Upper lobe of left lung (tissue), 6 donors: ENCODE measurements around the gene RGL3. TPM values are rescaled to one million over a fixed set of nuclear protein-coding genes. Genes with fewer than 3 reads are reported as not detected.
A peak's percentile ranks its signal among the peaks of the same experiment; 100 is the strongest.

Experiments
- ATAC-seq, 2 donors: fragments of 200-7000 bp; cut with Tn5 transposase; one replicate each; pipeline ENCODE4 v1.9.1; 2022; ENCODE audit warnings: mild to moderate bottlenecking in 2 of 2, moderate library complexity in 2 of 2; ENCODE audit not compliant: low FRiP score in 2 of 2
- DNase-seq, 2 donors: peaks; one replicate each; pipeline ENCODE4 v3.0.0-alpha.2; 2019 to 2020
- H3K27ac ChIP-seq, 4 donors: fragments of 200-600 bp; sonication (generic); one replicate each; pipeline ENCODE4 v1.5.1; 2016 to 2019
- H3K27me3 ChIP-seq, 4 donors: fragments of 200-600 bp; sonication (generic); one replicate each; pipeline ENCODE4 v1.5.1; 2017 to 2019
- H3K36me3 ChIP-seq, 4 donors: fragments of 200-600 bp; sonication (generic); one replicate each; pipeline ENCODE4 v1.5.1; 2016 to 2019
- H3K4me1 ChIP-seq, 4 donors: fragments of 200-600 bp; sonication (generic); one replicate each; pipeline ENCODE4 v1.5.1; 2018 to 2019
- H3K4me3 ChIP-seq, 4 donors: fragments of 200-600 bp; sonication (generic); one replicate each; pipeline ENCODE4 v1.5.1; 2017 to 2019; ENCODE audit warnings: mild to moderate bottlenecking in 2 of 4, moderate library complexity in 1 of 4
- H3K9me3 ChIP-seq, 4 donors: fragments of 200-600 bp; sonication (generic); one replicate each; pipeline ENCODE4 v1.5.1; 2018 to 2019
- EP300 ChIP-seq, 4 donors: sonication (generic); formaldehyde crosslinking; IDR thresholded peaks; one replicate each; pipeline ENCODE4 v1.5.1; 2017; ENCODE audit warnings: antibody characterized with exemption in 4 of 4, control low read depth in 2 of 4
- POLR2A ChIP-seq, 4 donors: fragments of 450-650 bp; IDR thresholded peaks; one replicate each; pipeline ENCODE4 v1.5.1; 2016 to 2017; ENCODE audit warnings: antibody characterized with exemption in 4 of 4, mild to moderate bottlenecking in 2 of 4
- POLR2AphosphoS5 ChIP-seq, 2 donors: sonication (generic); formaldehyde crosslinking; IDR thresholded peaks; one replicate each; pipeline ENCODE4 v1.5.1; 2017; ENCODE audit warnings: antibody characterized with exemption in 2 of 2
- WGBS, 2 donors: methylation state at CpG; one replicate each; pipeline ENCODE4 v1.1.5; 2017 to 2018; 5-methylcytosine and 5-hydroxymethylcytosine counted together
- total RNA-seq, 6 donors: library from RNA; depleted of rRNA in 4 of 6; stranded (reverse); fragments of >200 nt in 4 of 6; gene quantifications; one replicate each; pipeline versions ENCODE4 v1.1.0 to v1.2.1, GENCODE V29; 2016 to 2021
- TF ChIP-seq, protein P1 (sequence below), 6 experiments: fragments of 450-650 bp in 4 of 6; fragments of 200-600 bp in 2 of 6; sonication (generic) in 2 of 6; IDR thresholded peaks; one replicate each; pipeline ENCODE4 v1.5.1; 2016 to 2019; ENCODE audit warnings: antibody characterized with exemption in 6 of 6
- donor health status: DM: no; HTN: no; CAD: no; lungs with moderate emphysema.
- donor health status: DM: no; HTN: yes; CAD: no; lungs with severe emphysema.

Gene RGL3
- total RNA-seq, 6 donors from 2014 or later, result 18.5 to 242 (median 44.6) TPM

DNA sequence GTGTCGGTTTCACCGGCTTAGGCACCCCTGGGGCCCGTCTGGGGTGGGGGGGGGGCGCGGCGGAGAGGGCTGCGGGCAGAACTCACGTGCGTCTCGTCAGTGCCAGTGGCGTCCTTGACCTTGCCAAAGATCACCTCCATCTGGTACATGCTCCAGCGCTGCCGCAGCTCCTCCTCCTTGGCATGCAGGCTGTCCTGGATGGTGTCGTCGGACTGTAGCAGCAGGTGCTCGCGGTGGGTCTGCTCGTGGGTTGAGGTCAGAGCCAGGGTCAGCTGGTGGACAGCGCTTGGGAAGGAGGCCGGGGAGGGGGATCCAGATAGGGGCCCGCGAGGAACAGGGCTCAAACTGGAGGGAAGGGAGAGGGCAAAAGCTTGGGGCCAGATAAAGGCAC is 4.7 kb upstream of the RGL3 start:
- peaks cover 29 to 51% (median 42%) of the 10 kb centered on the region in 4 donors for H3K4me1 ChIP-seq
- H3K27ac ChIP-seq, result no peak overlapping the region
- no peaks in the 10 kb centered on the region for H3K9me3 ChIP-seq
- peaks cover 0 to 11% (median 2%) of the 10 kb centered on the region in 4 donors for H3K27me3 ChIP-seq
- no peak for ATAC-seq
- WGBS, 2 donors, result 11 to 15% methylated on average over 14 to 20 of the region's 22 CpGs
- TF ChIP-seq EP300 (IDR thresholded peaks at IDR 0.05) (no peak), POLR2A (IDR thresholded peaks at IDR 0.05) (no peak), POLR2AphosphoS5 (IDR thresholded peaks at IDR 0.05) (no peak)
- TF ChIP-seq, protein P1, sequence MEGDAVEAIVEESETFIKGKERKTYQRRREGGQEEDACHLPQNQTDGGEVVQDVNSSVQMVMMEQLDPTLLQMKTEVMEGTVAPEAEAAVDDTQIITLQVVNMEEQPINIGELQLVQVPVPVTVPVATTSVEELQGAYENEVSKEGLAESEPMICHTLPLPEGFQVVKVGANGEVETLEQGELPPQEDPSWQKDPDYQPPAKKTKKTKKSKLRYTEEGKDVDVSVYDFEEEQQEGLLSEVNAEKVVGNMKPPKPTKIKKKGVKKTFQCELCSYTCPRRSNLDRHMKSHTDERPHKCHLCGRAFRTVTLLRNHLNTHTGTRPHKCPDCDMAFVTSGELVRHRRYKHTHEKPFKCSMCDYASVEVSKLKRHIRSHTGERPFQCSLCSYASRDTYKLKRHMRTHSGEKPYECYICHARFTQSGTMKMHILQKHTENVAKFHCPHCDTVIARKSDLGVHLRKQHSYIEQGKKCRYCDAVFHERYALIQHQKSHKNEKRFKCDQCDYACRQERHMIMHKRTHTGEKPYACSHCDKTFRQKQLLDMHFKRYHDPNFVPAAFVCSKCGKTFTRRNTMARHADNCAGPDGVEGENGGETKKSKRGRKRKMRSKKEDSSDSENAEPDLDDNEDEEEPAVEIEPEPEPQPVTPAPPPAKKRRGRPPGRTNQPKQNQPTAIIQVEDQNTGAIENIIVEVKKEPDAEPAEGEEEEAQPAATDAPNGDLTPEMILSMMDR (IDR thresholded peaks at IDR 0.05), result no peak
- DNase-seq, result no peak
- H3K4me3 ChIP-seq, result no peak overlapping the region
- H3K36me3 ChIP-seq, result no peaks in the 10 kb centered on the region

DNA sequence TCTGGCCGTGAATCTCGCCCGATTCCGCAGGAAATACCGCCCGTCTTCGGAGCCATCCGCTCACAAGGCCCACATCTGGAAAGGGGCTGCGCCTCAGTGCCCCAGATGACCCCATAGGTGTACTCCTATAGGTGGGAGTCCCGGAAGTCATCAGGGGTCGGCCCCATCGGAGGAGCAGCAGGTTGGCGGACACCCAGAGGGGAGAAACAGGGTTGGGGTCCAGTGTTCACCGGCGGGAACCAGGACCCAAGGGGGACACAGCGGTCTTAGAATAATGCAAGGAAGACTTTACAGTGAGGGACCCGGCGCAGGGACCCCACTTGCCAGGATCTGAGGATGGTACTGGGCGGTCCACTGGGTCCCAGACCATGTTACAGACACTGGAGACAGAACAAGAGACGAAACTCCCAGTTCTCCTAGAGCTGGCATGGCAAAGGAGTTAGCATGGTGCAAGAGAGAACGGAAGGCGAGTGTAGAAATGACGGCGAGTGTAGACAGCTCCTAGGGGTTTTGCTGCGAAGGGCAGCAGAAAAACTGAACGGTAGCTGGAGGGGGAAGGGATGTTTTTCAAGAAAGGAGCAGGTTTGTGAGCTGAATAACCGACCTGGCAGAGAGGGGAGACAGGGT is 4.2 kb upstream of the RGL3 start:
- no peaks in the 10 kb centered on the region for H3K9me3 ChIP-seq
- no peak overlapping the region for H3K4me3 ChIP-seq
- H3K36me3 ChIP-seq, result no peaks in the 10 kb centered on the region
- H3K27ac ChIP-seq, result no peak overlapping the region
- no peak for ATAC-seq
- DNase-seq, result no peak
- TF ChIP-seq POLR2A (IDR thresholded peaks at IDR 0.05) (no peak), POLR2AphosphoS5 (IDR thresholded peaks at IDR 0.05) (no peak), EP300 (IDR thresholded peaks at IDR 0.05) (no peak)
- TF ChIP-seq, protein P1 (IDR thresholded peaks at IDR 0.05), result no peak
- peaks cover 31 to 56% (median 47%) of the 10 kb centered on the region in 4 donors for H3K4me1 ChIP-seq
- WGBS, 2 donors, result 32 to 48% methylated on average over 13 to 27 of the region's 27 CpGs
- peaks cover 0 to 16% (median 2%) of the 10 kb centered on the region in 4 donors for H3K27me3 ChIP-seq

DNA sequence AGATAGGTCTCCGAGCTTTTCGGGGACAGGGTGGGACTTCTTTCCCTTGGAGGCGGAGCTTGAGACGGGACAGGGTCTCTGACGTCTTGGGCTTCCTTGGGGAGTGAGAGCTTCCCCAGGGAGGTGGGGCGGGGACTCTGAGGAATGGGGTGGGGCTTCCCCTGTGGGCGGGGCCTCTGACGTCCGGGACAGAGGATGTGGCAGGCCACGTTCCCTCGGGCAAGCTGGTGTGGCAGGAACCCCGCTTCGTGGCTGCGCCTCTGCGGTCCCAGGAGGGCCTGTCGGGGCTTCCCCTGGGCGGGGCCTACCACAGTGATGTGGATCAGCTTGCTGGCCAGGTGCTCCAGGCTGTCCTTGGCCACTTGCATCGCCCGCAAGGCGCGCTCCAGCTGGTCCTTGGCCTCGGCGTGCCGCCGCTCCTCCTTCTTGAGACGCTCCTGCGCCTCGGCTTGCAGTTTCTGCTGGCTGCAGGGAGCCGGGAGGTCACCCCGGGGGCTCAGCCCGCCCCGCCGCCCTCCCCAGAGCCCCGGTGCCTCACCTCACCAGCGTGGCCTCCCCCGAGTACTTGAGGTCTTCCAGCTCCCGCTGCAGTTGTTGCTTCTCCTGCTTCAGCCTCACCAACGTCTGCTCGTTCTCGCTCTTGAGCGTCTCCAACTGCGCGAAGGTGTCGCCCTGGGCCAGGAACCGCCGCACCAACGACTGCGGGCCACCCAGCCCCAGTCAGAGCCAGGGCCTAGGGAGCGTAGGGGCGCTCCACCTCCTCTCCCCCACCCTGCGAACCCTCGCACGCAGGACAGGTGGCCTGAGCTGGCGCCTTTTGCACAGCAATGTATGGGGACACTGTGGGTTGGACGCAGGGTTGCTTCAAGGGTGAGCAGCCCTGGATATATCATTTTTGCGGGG is 3.3 kb upstream of the RGL3 start:
- Histone ChIP-seq H3K27me3 (peaks cover 0 to 17% (median 2%) of the 10 kb centered on the region in 4 donors), H3K27ac (peak overlapping the region; percentile 44 to 68 (median 62)), H3K36me3 (no peaks in the 10 kb centered on the region), H3K9me3 (no peaks in the 10 kb centered on the region), H3K4me3 (peak overlapping the region in 3 of 4 donors; percentile 36 to 46 (median 42)), H3K4me1 (peaks cover 32 to 57% (median 48%) of the 10 kb centered on the region in 4 donors)
- TF ChIP-seq EP300 (IDR thresholded peaks at IDR 0.05) (no peak), POLR2A (IDR thresholded peaks at IDR 0.05) (peak in 1 of 4 donors; percentile 43), POLR2AphosphoS5 (IDR thresholded peaks at IDR 0.05) (peak in 1 of 2 donors; percentile 55)
- TF ChIP-seq, protein P1 (IDR thresholded peaks at IDR 0.05), result no peak
- 10 to 12% methylated on average over 14 to 28 of the region's 56 CpGs for WGBS, 2 donors
- ATAC-seq (peak; percentile 78 to 86), DNase-seq (peak; percentile 94 to 96)

DNA sequence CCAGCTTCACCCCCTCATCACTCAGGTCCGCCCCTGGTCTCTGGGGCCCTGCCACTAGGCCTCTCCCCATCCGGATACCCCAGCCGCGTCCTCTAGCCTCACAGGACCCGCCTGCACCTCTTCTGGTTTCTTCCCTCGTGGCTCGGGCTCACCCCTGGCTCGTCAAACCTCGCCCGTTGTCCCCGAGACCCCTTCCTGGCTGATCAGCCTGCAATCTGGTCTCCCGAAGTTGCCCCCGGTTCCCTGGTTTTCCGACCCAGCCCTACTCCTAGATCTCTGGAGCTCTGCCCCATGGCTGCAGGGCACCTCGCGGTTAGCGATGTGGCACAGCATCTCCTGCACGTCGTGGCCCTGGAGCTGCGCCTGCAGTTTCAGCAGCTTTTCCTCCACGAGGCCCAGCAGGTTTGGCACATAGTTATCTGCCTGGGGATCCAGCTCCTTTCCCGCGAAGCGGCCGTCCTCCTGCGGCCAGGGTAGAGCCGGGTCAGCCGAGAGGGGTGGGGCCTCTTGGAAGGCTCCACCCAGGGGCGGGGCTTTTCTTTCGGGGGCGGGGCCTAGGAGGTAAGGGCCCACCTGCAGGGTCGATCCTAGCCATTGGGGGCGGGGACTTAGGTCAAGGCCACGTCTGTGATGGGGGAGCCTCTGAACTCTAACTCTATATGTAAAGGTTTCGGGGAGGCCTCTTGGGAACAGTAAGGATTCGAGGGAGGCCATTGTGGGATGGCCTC is 2.4 kb upstream of the RGL3 start:
- WGBS, 2 donors, result 17 to 19% methylated on average over 20 to 36 of the region's 36 CpGs
- Histone ChIP-seq H3K4me3 (peak overlapping the region in 3 of 4 donors; percentile 36 to 46 (median 42)), H3K4me1 (peaks cover 32 to 57% (median 48%) of the 10 kb centered on the region in 4 donors), H3K27ac (peak overlapping the region; percentile 44 to 68 (median 62)), H3K27me3 (peaks cover 0 to 17% (median 2%) of the 10 kb centered on the region in 4 donors), H3K9me3 (no peaks in the 10 kb centered on the region), H3K36me3 (no peaks in the 10 kb centered on the region)
- TF ChIP-seq POLR2A (IDR thresholded peaks at IDR 0.05) (no peak), EP300 (IDR thresholded peaks at IDR 0.05) (no peak), POLR2AphosphoS5 (IDR thresholded peaks at IDR 0.05) (no peak)
- TF ChIP-seq, protein P1 (IDR thresholded peaks at IDR 0.05), result no peak
- ATAC-seq (peak; percentile 65 to 67), DNase-seq (peak; percentile 65 to 89)
